Measurements from ENCODE around the gene IGSF3.
"Not testable (repeated sequence)": the region's sequence is repeated elsewhere in the genome, so short reads cannot be mapped to it uniquely, and the experiment has no call there.

IGSF3 gene

GRCh38 chr1:116603646-116604045 is 63.9 kb downstream of the IGSF3 start:
- not testable (repeated sequence) for FAIRE-seq; DNase-seq (ENCODE audit: low spot score)

- FAIRE-seq; DNase-seq (ENCODE audit: low spot score): not testable (repeated sequence)
Observed at GRCh38 chr1:116599369-116599768, 68.2 kb downstream of the IGSF3 start.

- FAIRE-seq; DNase-seq (ENCODE audit: low spot score): not testable (repeated sequence)
Observed at GRCh38 chr1:116598420-116599036, 69.0 kb downstream of the IGSF3 start.

GRCh38 chr1:116597388-116597787 is 70.1 kb downstream of the IGSF3 start:
- DNase-seq (ENCODE audit: low spot score); FAIRE-seq: not testable (repeated sequence)

- not testable (repeated sequence) for FAIRE-seq; DNase-seq (ENCODE audit: low spot score)
Observed at GRCh38 chr1:116596742-116597307, 70.7 kb downstream of the IGSF3 start.

GRCh38 chr1:116595946-116596741 is 71.4 kb downstream of the IGSF3 start:
- not testable (repeated sequence) for DNase-seq (ENCODE audit: low spot score); FAIRE-seq

- FAIRE-seq; DNase-seq (ENCODE audit: low spot score): not testable (repeated sequence)
Observed at GRCh38 chr1:116595065-116595840, 72.3 kb downstream of the IGSF3 start.

- not testable (repeated sequence) for DNase-seq (ENCODE audit: low spot score); FAIRE-seq
Observed at GRCh38 chr1:116593977-116594376, 73.6 kb downstream of the IGSF3 start.

GRCh38 chr1:116593401-116593800 is 74.1 kb downstream of the IGSF3 start:
- not testable (repeated sequence) for FAIRE-seq; DNase-seq (ENCODE audit: low spot score)

GRCh38 chr1:116591951-116592605 is 75.5 kb downstream of the IGSF3 start:
- DNase-seq (ENCODE audit: low spot score); FAIRE-seq: not testable (repeated sequence)

- not testable (repeated sequence) for DNase-seq (ENCODE audit: low spot score); FAIRE-seq
Observed at GRCh38 chr1:116591006-116591950, 76.3 kb downstream of the IGSF3 start.

- peak; percentile 90 for FAIRE-seq
- DNase-seq (ENCODE audit: low spot score), result not testable (repeated sequence)
Observed at GRCh38 chr1:116590359-116591005, 77.1 kb downstream of the IGSF3 start.

- DNase-seq (ENCODE audit: low spot score) (peak; percentile 28), FAIRE-seq (peak; percentile 39)
Observed at GRCh38 chr1:116589101-116589735, 78.3 kb downstream of the IGSF3 start.

- FAIRE-seq, result no peak
- DNase-seq (ENCODE audit: low spot score), result no peak
Observed at GRCh38 chr1:116587501-116588227, 79.9 kb downstream of the IGSF3 start.

- DNase-seq (ENCODE audit: low spot score) (no peak), FAIRE-seq (no peak)
Observed at GRCh38 chr1:116586741-116587143, 80.8 kb downstream of the IGSF3 start.

- DNase-seq (ENCODE audit: low spot score), result no peak
- no peak for FAIRE-seq
Observed at GRCh38 chr1:116585886-116586285, 81.6 kb downstream of the IGSF3 start.

- FAIRE-seq (no peak), DNase-seq (ENCODE audit: low spot score) (no peak)
Observed at GRCh38 chr1:116581323-116581885, 86.1 kb downstream of the IGSF3 start.

Measured in RCC 7860 (cell line).